ENCODE data around the gene MXD1.

GRCh38 chr2:69934614-69934908 lies 19.7 kb downstream of the MXD1 start:
- TF ChIP-seq JUN (IDR thresholded peaks at IDR 0.05; ENCODE audit: borderline replicate concordance, insufficient read depth, insufficient read length, low read depth), result no peak
- TF ChIP-seq, protein P1, sequence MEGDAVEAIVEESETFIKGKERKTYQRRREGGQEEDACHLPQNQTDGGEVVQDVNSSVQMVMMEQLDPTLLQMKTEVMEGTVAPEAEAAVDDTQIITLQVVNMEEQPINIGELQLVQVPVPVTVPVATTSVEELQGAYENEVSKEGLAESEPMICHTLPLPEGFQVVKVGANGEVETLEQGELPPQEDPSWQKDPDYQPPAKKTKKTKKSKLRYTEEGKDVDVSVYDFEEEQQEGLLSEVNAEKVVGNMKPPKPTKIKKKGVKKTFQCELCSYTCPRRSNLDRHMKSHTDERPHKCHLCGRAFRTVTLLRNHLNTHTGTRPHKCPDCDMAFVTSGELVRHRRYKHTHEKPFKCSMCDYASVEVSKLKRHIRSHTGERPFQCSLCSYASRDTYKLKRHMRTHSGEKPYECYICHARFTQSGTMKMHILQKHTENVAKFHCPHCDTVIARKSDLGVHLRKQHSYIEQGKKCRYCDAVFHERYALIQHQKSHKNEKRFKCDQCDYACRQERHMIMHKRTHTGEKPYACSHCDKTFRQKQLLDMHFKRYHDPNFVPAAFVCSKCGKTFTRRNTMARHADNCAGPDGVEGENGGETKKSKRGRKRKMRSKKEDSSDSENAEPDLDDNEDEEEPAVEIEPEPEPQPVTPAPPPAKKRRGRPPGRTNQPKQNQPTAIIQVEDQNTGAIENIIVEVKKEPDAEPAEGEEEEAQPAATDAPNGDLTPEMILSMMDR (IDR thresholded peaks at IDR 0.05; ENCODE audit: extremely low read depth in 1 of 2, insufficient read depth in 1 of 2, low read depth in 1 of 2, low read length in 2 of 2), result no peak
- TF ChIP-seq, protein P2, sequence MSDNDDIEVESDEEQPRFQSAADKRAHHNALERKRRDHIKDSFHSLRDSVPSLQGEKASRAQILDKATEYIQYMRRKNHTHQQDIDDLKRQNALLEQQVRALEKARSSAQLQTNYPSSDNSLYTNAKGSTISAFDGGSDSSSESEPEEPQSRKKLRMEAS (IDR thresholded peaks at IDR 0.05; ENCODE audit: insufficient read depth, insufficient read length), result no peak

Measured in endothelial cell of umbilical vein (primary cell).